DOHH2 (cell line): Measurements from ENCODE around the gene NDUFA5.

Experiments used
- CTCF ChIP-seq: fragments of 200-600 bp; sonication (generic); IDR thresholded peaks from one replicate; pipeline ENCODE4 v1.5.1; 2014; ENCODE audit warnings: antibody characterized with exemption, mild to moderate bottlenecking, low read depth, low read length; ENCODE audit not compliant: poor library complexity, severe bottlenecking
- EZH2phosphoT487 ChIP-seq: fragments of 200-600 bp; sonication (generic); IDR thresholded peaks from 2 replicates; pipeline ENCODE4 v1.6.1; 2017; ENCODE audit warnings: borderline replicate concordance, mild to moderate bottlenecking, antibody characterized with exemption, low read length, moderate library complexity, mixed read lengths

DNA sequence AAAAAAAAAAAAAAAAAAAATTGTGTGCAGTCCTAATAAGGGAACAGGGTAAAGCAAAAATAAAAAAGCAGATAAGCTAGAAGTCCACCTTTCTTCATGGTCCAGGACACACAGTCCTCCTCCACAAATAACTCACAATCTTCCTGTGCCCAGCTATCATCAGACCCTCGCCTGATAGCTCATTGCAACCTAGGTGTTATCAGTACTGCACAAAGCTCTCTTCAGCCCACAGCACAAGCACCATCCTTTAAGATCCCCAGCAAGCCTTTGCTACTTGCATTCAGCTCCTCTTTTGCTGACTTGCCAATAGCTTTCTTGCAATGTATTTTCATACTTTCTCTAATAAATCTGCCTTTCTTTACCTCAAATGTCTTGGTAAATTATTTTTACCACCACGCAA, 5.0 kb downstream of the NDUFA5 start:
- TF ChIP-seq CTCF (no peak), EZH2phosphoT487 (no peak)
